ENCODE measurements around the gene AHRR.
"Not testable (repeated sequence)": the region's sequence is repeated elsewhere in the genome, so short reads cannot be mapped to it uniquely, and the experiment has no call there.

The AHRR gene

GRCh38 chr5:392431-392988 lies 71.0 kb downstream of the AHRR start:
- no peak for TF ChIP-seq CTCF (IDR thresholded peaks at IDR 0.05)
- H3K4me3 ChIP-seq, result no peak overlapping the region
- DNase-seq (ENCODE audit: low spot score), result peak; percentile 59
- no peak overlapping the region for H3K27ac ChIP-seq

DNA sequence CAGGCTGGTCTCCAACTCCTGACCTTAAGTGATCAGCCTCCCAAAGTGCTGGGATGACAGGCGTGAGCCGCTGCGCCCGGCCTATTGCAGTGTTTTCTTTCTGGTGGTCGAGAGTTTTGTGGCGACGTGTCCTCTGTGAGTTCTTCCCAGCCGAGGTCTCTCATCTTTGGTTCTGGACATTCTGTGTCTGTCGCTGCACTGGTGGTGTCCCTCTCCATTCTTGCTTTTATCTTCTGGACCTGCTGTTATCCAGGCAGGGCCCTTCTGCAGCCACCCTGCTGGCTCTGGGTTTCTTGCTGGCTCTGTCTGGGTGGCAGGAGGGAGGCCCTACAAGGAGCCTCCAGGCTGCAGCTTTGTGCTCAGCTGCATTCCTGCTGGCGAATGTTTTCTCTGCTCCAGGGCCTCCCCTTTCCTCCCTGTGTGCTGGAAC lies 72.3 kb downstream of the AHRR start:
- DNase-seq (ENCODE audit: low spot score), result peak; percentile 40
- no peak for TF ChIP-seq CTCF (IDR thresholded peaks at IDR 0.05)
- H3K4me3 ChIP-seq, result no peak overlapping the region
- no peak overlapping the region for H3K27ac ChIP-seq

GRCh38 chr5:394671-395155 lies 73.2 kb downstream of the AHRR start:
- peak; percentile 57 for DNase-seq (ENCODE audit: low spot score)
- Histone ChIP-seq H3K27ac (no peak overlapping the region), H3K4me3 (no peak overlapping the region)
- TF ChIP-seq CTCF (IDR thresholded peaks at IDR 0.05), result no peak

GRCh38 chr5:395156-395920 lies 73.8 kb downstream of the AHRR start:
- TF ChIP-seq CTCF (IDR thresholded peaks at IDR 0.05), result no peak
- Histone ChIP-seq H3K4me3 (no peak overlapping the region), H3K27ac (no peak overlapping the region)
- DNase-seq (ENCODE audit: low spot score), result peak; percentile 64

GRCh38 chr5:395921-396530 lies 74.5 kb downstream of the AHRR start:
- no peak for TF ChIP-seq CTCF (IDR thresholded peaks at IDR 0.05)
- no peak overlapping the region for H3K27ac ChIP-seq
- DNase-seq (ENCODE audit: low spot score), result peak; percentile 63

DNA sequence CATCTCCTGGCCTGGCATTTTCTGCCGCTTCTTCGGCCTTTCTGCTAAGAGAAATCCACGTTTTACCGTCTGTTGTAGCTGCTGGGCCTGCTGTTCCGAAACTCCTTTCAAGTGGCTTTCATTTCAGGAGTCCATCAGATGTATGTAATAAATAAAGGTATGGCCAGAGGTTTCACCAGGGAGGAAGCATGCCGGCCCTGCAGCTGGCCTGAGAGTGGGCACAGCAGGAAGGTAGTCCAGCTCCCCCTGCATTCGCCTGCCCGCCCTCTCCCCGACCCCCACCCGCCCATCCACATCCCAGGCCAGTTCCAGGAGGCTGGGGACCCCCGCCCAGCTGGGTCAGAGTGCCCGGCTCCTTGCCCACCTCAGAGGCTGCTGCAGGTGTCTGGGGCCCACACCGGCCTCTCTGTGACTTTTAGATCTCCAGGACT lies 75.0 kb downstream of the AHRR start:
- no peak overlapping the region for H3K4me3 ChIP-seq
- no peak for TF ChIP-seq CTCF (IDR thresholded peaks at IDR 0.05)
- peak; percentile 45 for DNase-seq (ENCODE audit: low spot score)
- no peak overlapping the region for H3K27ac ChIP-seq

More at GRCh38 chr5:395921-396530, 74.5 kb downstream of the AHRR start:
- no peak overlapping the region for H3K4me3 ChIP-seq

DNA sequence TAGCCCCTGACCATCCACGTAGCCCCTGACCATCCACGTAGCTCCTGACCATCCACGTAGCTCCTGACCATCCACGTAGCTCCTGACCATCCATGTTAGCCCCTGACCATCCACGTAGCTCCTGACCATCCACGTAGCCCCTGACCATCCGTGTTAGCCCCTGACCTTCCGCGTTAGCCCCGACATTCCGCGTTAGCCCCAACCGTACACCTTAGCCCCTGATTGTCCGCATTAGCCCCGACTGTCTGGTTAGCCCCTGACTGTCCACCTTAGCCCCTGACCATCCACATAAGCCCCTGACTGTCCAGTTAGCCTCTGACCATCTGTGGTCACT lies 76.6 kb downstream of the AHRR start:
- not testable (repeated sequence) for DNase-seq (ENCODE audit: low spot score); H3K27ac ChIP-seq; H3K4me3 ChIP-seq
